Ishikawa (cell line): Measurements from ENCODE around the gene PCCA.

ENCODE experiments used
- CEBPB ChIP-seq: IDR thresholded peaks from 2 replicates; pipeline ENCODE4 v1.6.1; 2012
- EGR1 ChIP-seq: IDR thresholded peaks from 2 replicates; pipeline ENCODE4 v1.6.1; 2012
- EP300 ChIP-seq: IDR thresholded peaks from 2 replicates; pipeline ENCODE4 v1.6.1; 2012; ENCODE audit warnings: borderline replicate concordance
- RAD21 ChIP-seq: IDR thresholded peaks from 2 replicates; pipeline ENCODE4 v1.6.1; 2012; ENCODE audit warnings: low read depth
- TAF1 ChIP-seq: IDR thresholded peaks from 2 replicates; pipeline ENCODE4 v1.6.1; 2012; ENCODE audit warnings: low read depth, mild to moderate bottlenecking
- TCF12 ChIP-seq: IDR thresholded peaks from 2 replicates; pipeline ENCODE4 v1.6.1; 2012; ENCODE audit warnings: low read depth
- USF1 ChIP-seq: IDR thresholded peaks from 2 replicates; pipeline ENCODE4 v1.6.1; 2012
- TF ChIP-seq, protein P1 (sequence below): IDR thresholded peaks from 2 replicates; pipeline ENCODE4 v1.6.1; 2012; ENCODE audit warnings: low read depth, mild to moderate bottlenecking
- TF ChIP-seq, protein P2 (sequence below): IDR thresholded peaks from 2 replicates; pipeline ENCODE4 v1.6.1; 2012

DNA sequence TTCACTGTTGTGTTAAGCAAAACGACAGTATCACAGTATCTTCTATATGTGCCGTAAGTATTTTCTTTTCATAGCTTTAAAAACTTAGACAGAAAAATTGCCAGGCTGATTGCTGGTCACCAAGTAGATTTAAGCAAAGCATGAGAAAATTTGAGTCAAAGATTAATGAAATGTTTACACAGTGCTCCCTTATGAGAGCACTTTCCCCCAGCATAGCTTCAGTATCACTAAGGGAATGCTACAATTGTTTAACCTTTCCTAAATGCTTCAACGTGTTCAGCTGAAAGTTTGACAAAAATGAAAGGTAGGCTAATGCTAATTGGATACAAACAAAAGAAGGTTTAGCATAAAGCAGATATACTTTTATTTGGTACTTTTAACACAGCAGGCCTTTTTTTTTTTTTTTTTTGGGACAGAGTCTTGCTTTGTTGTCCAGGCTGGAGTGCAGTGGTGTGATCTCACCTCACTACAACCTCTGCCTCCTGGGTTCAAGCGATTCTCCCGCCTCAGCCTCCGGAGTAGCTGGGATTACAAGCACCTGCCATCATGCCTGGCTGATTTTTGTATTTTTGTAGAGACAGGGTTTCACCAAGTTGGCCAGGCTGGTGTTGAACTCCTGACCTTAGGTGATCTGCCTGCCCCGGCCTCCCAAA lies 23.4 kb downstream of the PCCA start:
- TF ChIP-seq USF1 (no peak), EP300 (no peak), EGR1 (no peak), TAF1 (no peak), CEBPB (no peak), RAD21 (no peak), TCF12 (no peak)
- TF ChIP-seq, protein P1, sequence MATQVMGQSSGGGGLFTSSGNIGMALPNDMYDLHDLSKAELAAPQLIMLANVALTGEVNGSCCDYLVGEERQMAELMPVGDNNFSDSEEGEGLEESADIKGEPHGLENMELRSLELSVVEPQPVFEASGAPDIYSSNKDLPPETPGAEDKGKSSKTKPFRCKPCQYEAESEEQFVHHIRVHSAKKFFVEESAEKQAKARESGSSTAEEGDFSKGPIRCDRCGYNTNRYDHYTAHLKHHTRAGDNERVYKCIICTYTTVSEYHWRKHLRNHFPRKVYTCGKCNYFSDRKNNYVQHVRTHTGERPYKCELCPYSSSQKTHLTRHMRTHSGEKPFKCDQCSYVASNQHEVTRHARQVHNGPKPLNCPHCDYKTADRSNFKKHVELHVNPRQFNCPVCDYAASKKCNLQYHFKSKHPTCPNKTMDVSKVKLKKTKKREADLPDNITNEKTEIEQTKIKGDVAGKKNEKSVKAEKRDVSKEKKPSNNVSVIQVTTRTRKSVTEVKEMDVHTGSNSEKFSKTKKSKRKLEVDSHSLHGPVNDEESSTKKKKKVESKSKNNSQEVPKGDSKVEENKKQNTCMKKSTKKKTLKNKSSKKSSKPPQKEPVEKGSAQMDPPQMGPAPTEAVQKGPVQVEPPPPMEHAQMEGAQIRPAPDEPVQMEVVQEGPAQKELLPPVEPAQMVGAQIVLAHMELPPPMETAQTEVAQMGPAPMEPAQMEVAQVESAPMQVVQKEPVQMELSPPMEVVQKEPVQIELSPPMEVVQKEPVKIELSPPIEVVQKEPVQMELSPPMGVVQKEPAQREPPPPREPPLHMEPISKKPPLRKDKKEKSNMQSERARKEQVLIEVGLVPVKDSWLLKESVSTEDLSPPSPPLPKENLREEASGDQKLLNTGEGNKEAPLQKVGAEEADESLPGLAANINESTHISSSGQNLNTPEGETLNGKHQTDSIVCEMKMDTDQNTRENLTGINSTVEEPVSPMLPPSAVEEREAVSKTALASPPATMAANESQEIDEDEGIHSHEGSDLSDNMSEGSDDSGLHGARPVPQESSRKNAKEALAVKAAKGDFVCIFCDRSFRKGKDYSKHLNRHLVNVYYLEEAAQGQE = no peak
- TF ChIP-seq, protein P2, sequence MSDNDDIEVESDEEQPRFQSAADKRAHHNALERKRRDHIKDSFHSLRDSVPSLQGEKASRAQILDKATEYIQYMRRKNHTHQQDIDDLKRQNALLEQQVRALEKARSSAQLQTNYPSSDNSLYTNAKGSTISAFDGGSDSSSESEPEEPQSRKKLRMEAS = no peak
